Dedifferentiated amniotic fluid mesenchymal stem cell (primary cell): Measurements from ENCODE around the gene TIPARP.

Experiments used
- DNase-seq: peaks from one replicate; pipeline ENCODE4 v3.0.0-alpha.2; 2016; ENCODE audit errors: extremely low spot score

Gene TIPARP

GRCh38 chr3:156676768-156677479, 2.5 kb downstream of the TIPARP start:
- no peak for DNase-seq

GRCh38 chr3:156677536-156677935, 3.1 kb downstream of the TIPARP start:
- no peak for DNase-seq

- DNase-seq: no peak
Measured at GRCh38 chr3:156678197-156678596, 3.8 kb downstream of the TIPARP start.

GRCh38 chr3:156680243-156680914, 6.0 kb downstream of the TIPARP start:
- no peak for DNase-seq

- no peak for DNase-seq
Measured at GRCh38 chr3:156681002-156681401, 6.6 kb downstream of the TIPARP start.

- DNase-seq: no peak
Measured at GRCh38 chr3:156682501-156682900, 8.1 kb downstream of the TIPARP start.

GRCh38 chr3:156682963-156683362, 8.6 kb downstream of the TIPARP start:
- no peak for DNase-seq

- no peak for DNase-seq
Measured at GRCh38 chr3:156685198-156685597, 10.8 kb downstream of the TIPARP start.

- DNase-seq: no peak
Measured at GRCh38 chr3:156685752-156686151, 11.4 kb downstream of the TIPARP start.

- DNase-seq: no peak
Measured at GRCh38 chr3:156687023-156687422, 12.6 kb downstream of the TIPARP start.

GRCh38 chr3:156688632-156689452, 14.5 kb downstream of the TIPARP start:
- no peak for DNase-seq

- DNase-seq: no peak
Measured at GRCh38 chr3:156689608-156690007, 15.2 kb downstream of the TIPARP start.

GRCh38 chr3:156691920-156692319, 17.5 kb downstream of the TIPARP start:
- DNase-seq: peak; percentile 85

GRCh38 chr3:156693166-156693565, 18.8 kb downstream of the TIPARP start:
- no peak for DNase-seq

- no peak for DNase-seq
Measured at GRCh38 chr3:156694536-156694935, 20.1 kb downstream of the TIPARP start.

- no peak for DNase-seq
Measured at GRCh38 chr3:156702367-156702766, 28.0 kb downstream of the TIPARP start.

- DNase-seq: no peak
Measured at GRCh38 chr3:156704370-156705036, 30.1 kb downstream of the TIPARP start.

- DNase-seq: no peak
Measured at GRCh38 chr3:156705761-156706616, 31.6 kb downstream of the TIPARP start.

- no peak for DNase-seq
Measured at GRCh38 chr3:156707588-156707987, 33.2 kb downstream of the TIPARP start.

GRCh38 chr3:156710429-156710828, 36.0 kb downstream of the TIPARP start:
- no peak for DNase-seq

GRCh38 chr3:156711113-156711512, 36.7 kb downstream of the TIPARP start:
- DNase-seq: no peak
